Nephron (organoid): Measurements from ENCODE around the gene GPHB5.
"Not testable (repeated sequence)": the region's sequence is repeated elsewhere in the genome, so short reads cannot be mapped to it uniquely, and the experiment has no call there.

Experiments used
- H3K27ac Mint-ChIP-seq, 3 experiments: 2 replicates each; pipeline ENCODE4 v1.8.0; 2020; ENCODE audit warnings: mixed read lengths in 3 of 3, mild to moderate bottlenecking in 2 of 3, moderate library complexity in 1 of 3
- H3K27me3 Mint-ChIP-seq: 2 replicates; pipeline ENCODE4 v1.8.0; 2021; ENCODE audit warnings: low read depth, mild to moderate bottlenecking, moderate library complexity, mixed read lengths
- H3K36me3 Mint-ChIP-seq: 2 replicates; pipeline ENCODE4 v1.8.0; 2020; ENCODE audit warnings: low read depth, mixed read lengths
- H3K4me1 Mint-ChIP-seq: 2 replicates; pipeline ENCODE4 v1.8.0; 2020; ENCODE audit warnings: mixed read lengths
- H3K4me3 Mint-ChIP-seq, 3 experiments: 2 replicates each; pipeline ENCODE4 v1.8.0; 2020; ENCODE audit warnings: mild to moderate bottlenecking in 3 of 3, mixed read lengths in 3 of 3, moderate library complexity in 2 of 3
- H3K9me3 Mint-ChIP-seq: 2 replicates; pipeline ENCODE4 v1.8.0; 2020; ENCODE audit warnings: mixed read lengths
- TF ChIP-seq, protein P1 (sequence below), 3 experiments: fragments of 200-600 bp; sonication (generic); IDR thresholded peaks; one replicate each; pipeline ENCODE4 v1.5.0; 2021; ENCODE audit warnings: antibody characterized with exemption in 3 of 3; ENCODE audit not compliant: unreplicated experiment in 3 of 3

GPHB5 gene

GRCh38 chr14:63282997-63283883 is 35.5 kb downstream of the GPHB5 start:
- Mint-ChIP-seq H3K27ac (no peak overlapping the region), H3K4me1 (no peaks in the 10 kb centered on the region), H3K36me3 (peaks cover 3% of the 10 kb centered on the region), H3K27me3 (no peaks in the 10 kb centered on the region), H3K9me3 (no peaks in the 10 kb centered on the region), H3K4me3 (no peak overlapping the region)
- TF ChIP-seq, protein P1, sequence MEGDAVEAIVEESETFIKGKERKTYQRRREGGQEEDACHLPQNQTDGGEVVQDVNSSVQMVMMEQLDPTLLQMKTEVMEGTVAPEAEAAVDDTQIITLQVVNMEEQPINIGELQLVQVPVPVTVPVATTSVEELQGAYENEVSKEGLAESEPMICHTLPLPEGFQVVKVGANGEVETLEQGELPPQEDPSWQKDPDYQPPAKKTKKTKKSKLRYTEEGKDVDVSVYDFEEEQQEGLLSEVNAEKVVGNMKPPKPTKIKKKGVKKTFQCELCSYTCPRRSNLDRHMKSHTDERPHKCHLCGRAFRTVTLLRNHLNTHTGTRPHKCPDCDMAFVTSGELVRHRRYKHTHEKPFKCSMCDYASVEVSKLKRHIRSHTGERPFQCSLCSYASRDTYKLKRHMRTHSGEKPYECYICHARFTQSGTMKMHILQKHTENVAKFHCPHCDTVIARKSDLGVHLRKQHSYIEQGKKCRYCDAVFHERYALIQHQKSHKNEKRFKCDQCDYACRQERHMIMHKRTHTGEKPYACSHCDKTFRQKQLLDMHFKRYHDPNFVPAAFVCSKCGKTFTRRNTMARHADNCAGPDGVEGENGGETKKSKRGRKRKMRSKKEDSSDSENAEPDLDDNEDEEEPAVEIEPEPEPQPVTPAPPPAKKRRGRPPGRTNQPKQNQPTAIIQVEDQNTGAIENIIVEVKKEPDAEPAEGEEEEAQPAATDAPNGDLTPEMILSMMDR (IDR thresholded peaks at IDR 0.05; ENCODE audit: unreplicated experiment in 3 of 3), result no peak

GRCh38 chr14:63279933-63280332 is 38.8 kb downstream of the GPHB5 start:
- not testable (repeated sequence) for H3K4me1 Mint-ChIP-seq, H3K4me3 Mint-ChIP-seq, H3K27ac Mint-ChIP-seq, H3K27me3 Mint-ChIP-seq, H3K9me3 Mint-ChIP-seq, H3K36me3 Mint-ChIP-seq

- no peak overlapping the region for H3K4me3 Mint-ChIP-seq
- H3K27me3 Mint-ChIP-seq, result no peaks in the 10 kb centered on the region
- no peaks in the 10 kb centered on the region for H3K9me3 Mint-ChIP-seq
- TF ChIP-seq, protein P1 (IDR thresholded peaks at IDR 0.05; ENCODE audit: unreplicated experiment in 3 of 3), result no peak
- peaks cover 10% of the 10 kb centered on the region for H3K4me1 Mint-ChIP-seq
- peaks cover 3% of the 10 kb centered on the region for H3K36me3 Mint-ChIP-seq
- H3K27ac Mint-ChIP-seq, result no peak overlapping the region
Observed at GRCh38 chr14:63277591-63278183, 41.0 kb downstream of the GPHB5 start.

- Mint-ChIP-seq H3K9me3 (no peaks in the 10 kb centered on the region), H3K4me1 (peaks cover 10% of the 10 kb centered on the region), H3K4me3 (no peak overlapping the region), H3K27me3 (no peaks in the 10 kb centered on the region), H3K27ac (no peak overlapping the region), H3K36me3 (peaks cover 3% of the 10 kb centered on the region)
- TF ChIP-seq, protein P1 (IDR thresholded peaks at IDR 0.05; ENCODE audit: unreplicated experiment in 3 of 3), result peak; percentile 91 to 97 (median 94)
Observed at GRCh38 chr14:63276492-63277342, 42.0 kb downstream of the GPHB5 start.

GRCh38 chr14:63276016-63276415 is 42.7 kb downstream of the GPHB5 start:
- Mint-ChIP-seq H3K4me1 (peaks cover 10% of the 10 kb centered on the region), H3K36me3 (peaks cover 3% of the 10 kb centered on the region), H3K9me3 (no peaks in the 10 kb centered on the region), H3K27ac (no peak overlapping the region), H3K27me3 (no peaks in the 10 kb centered on the region), H3K4me3 (no peak overlapping the region)
- TF ChIP-seq, protein P1 (IDR thresholded peaks at IDR 0.05; ENCODE audit: unreplicated experiment in 3 of 3), result no peak

- no peaks in the 10 kb centered on the region for H3K9me3 Mint-ChIP-seq
- peaks cover 3% of the 10 kb centered on the region for H3K36me3 Mint-ChIP-seq
- H3K27me3 Mint-ChIP-seq, result no peaks in the 10 kb centered on the region
- H3K27ac Mint-ChIP-seq, result no peak overlapping the region
- H3K4me3 Mint-ChIP-seq, result no peak overlapping the region
- H3K4me1 Mint-ChIP-seq, result peaks cover 11% of the 10 kb centered on the region
- TF ChIP-seq, protein P1 (IDR thresholded peaks at IDR 0.05; ENCODE audit: unreplicated experiment in 3 of 3), result no peak
Observed at GRCh38 chr14:63275611-63276010, 43.1 kb downstream of the GPHB5 start.
